ENCODE results near the gene CEBPZOS.

CEBPZOS gene

GRCh38 chr2:37196320-37197195, at the start of gene CEBPZOS:
Gene CEBPZOS, plus strand, starts transcription at chr2:37196496. Its CDS starts 3,209 bp downstream, at chr2:37199705.
- peak; percentile 75 for DNase-seq (ENCODE audit: low read depth, low spot score)

- DNase-seq (ENCODE audit: low read depth, low spot score): no peak
Observed at GRCh38 chr2:37148325-37148724, 48.0 kb upstream of the CEBPZOS start.

- no peak for DNase-seq (ENCODE audit: low read depth, low spot score)
Observed at GRCh38 chr2:37149626-37150322, 46.5 kb upstream of the CEBPZOS start.

- no peak for DNase-seq (ENCODE audit: low read depth, low spot score)
Observed at GRCh38 chr2:37153224-37153623, 43.1 kb upstream of the CEBPZOS start.

- DNase-seq (ENCODE audit: low read depth, low spot score): no peak
Observed at GRCh38 chr2:37154785-37155184, 41.5 kb upstream of the CEBPZOS start.

GRCh38 chr2:37156071-37156856, 40.0 kb upstream of the CEBPZOS start:
- DNase-seq (ENCODE audit: low read depth, low spot score): no peak

GRCh38 chr2:37156857-37157714, 39.2 kb upstream of the CEBPZOS start, which contains the start of gene EIF2AK2:
Gene EIF2AK2, minus strand, starts transcription at chr2:37156980. Its CDS starts 9,174 bp downstream, at chr2:37147806.
- peak; percentile 60 for DNase-seq (ENCODE audit: low read depth, low spot score)

GRCh38 chr2:37164757-37165156, 31.5 kb upstream of the CEBPZOS start:
- no peak for DNase-seq (ENCODE audit: low read depth, low spot score)

GRCh38 chr2:37167636-37168180, 28.6 kb upstream of the CEBPZOS start:
- no peak for DNase-seq (ENCODE audit: low read depth, low spot score)

- DNase-seq (ENCODE audit: low read depth, low spot score): no peak
Observed at GRCh38 chr2:37168217-37168981, 27.9 kb upstream of the CEBPZOS start.

- DNase-seq (ENCODE audit: low read depth, low spot score): no peak
Observed at GRCh38 chr2:37171624-37171950, 24.7 kb upstream of the CEBPZOS start.

- no peak for DNase-seq (ENCODE audit: low read depth, low spot score)
Observed at GRCh38 chr2:37173741-37174140, 22.6 kb upstream of the CEBPZOS start.

GRCh38 chr2:37180006-37180639, 16.2 kb upstream of the CEBPZOS start:
- DNase-seq (ENCODE audit: low read depth, low spot score): no peak

GRCh38 chr2:37180640-37181039, 15.7 kb upstream of the CEBPZOS start:
- DNase-seq (ENCODE audit: low read depth, low spot score): no peak

GRCh38 chr2:37181726-37182684, 14.3 kb upstream of the CEBPZOS start:
- DNase-seq (ENCODE audit: low read depth, low spot score): no peak

- DNase-seq (ENCODE audit: low read depth, low spot score): no peak
Observed at GRCh38 chr2:37188570-37188969, 7.7 kb upstream of the CEBPZOS start, which contains the start of gene SULT6B1. Gene SULT6B1, minus strand, starts transcription at chr2:37188670. Its CDS starts 30 bp downstream, at chr2:37188640.

- no peak for DNase-seq (ENCODE audit: low read depth, low spot score)
Observed at GRCh38 chr2:37189452-37190153, 6.7 kb upstream of the CEBPZOS start.

- no peak for DNase-seq (ENCODE audit: low read depth, low spot score)
Observed at GRCh38 chr2:37190290-37190689, 6.0 kb upstream of the CEBPZOS start.
